Activated CD4-positive, alpha-beta T cell treated with anti-CD3 and anti-CD28 coated beads, Interleukin-2, amount 50 U/mL, for 24 hours (primary cell): ENCODE measurements around the gene SMYD2.

ENCODE experiments used
- DNase-seq, 2 donors: peaks; one replicate each; pipeline ENCODE4 v3.0.0-alpha.2; 2020; ENCODE audit warnings: low read depth in 1 of 2, low spot score in 1 of 2

SMYD2 gene

DNA sequence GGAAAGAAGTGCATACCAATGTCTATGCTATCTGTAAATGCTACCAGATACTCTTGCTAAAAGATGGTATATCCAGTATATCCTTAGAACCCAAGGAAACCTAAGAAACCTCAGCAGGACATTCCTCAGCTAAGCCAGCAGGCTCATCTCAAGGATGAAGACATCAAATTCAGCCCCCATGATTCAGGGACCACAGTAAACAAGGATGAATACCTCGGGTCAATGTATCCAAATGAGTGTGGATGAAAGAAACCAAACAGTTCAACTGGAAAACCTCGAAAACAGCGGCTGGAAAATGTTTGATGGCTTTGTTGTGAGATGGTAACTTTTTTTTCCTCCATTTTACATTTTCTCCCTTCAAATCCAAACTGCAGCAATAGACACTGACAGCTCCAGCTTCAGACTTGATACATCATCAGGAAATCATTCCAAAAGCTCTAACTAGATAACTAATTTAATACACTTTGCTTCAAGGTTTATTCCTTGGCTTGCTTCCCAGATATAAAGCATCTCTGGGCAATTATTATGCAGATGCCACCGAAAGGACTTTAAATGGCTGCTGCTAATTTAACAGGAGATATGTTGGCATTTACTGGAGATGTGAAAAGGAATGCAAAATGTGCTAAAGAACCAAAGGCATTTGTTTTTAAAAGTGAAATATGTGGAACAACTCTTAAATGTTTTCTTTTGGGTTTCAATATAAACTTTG lies 73.6 kb downstream of the SMYD2 start:
- no peak for DNase-seq

DNA sequence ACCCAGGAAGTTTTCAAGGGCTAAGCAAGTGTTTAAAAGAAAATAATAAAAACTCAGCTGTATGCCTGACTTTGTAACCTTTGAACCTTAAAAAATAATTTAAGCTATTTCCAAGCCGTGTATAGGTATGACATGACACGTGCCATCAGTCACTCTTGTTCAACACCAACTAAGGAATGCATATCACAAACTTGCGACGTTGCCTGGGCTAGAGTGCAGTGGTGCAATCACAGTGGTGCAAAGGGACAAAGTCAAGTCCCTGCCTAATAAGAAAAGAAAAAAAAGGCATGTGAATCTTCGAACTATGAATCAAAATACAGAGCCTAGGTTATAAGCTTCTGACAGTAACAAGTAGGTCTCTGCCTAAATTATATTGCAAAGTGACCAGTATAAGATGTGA lies 79.2 kb downstream of the SMYD2 start:
- DNase-seq = no peak

- no peak for DNase-seq
Observed at GRCh38 chr1:214360525-214361164, 79.7 kb downstream of the SMYD2 start.

DNA sequence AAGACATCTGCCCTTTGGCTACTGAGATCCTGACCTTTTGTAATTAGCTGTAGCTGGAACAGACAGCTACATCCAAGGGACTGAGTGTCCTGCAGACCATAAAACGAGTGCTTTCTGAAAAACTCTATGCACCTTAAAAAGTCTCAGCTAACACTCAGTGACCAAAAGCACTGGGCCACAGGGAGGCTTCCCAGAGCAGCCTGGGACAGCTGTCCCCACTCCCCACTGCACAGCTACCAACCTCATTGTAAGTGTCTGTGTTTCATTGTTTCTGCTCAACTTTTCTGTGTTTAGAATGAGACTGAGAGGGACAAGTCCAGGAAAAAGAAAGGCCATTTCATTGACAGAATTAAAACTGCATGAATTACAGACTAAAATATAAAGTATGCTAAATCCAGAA lies 80.7 kb downstream of the SMYD2 start:
- DNase-seq = no peak

- no peak for DNase-seq
Observed at GRCh38 chr1:214362188-214362882, 81.4 kb downstream of the SMYD2 start.

DNA sequence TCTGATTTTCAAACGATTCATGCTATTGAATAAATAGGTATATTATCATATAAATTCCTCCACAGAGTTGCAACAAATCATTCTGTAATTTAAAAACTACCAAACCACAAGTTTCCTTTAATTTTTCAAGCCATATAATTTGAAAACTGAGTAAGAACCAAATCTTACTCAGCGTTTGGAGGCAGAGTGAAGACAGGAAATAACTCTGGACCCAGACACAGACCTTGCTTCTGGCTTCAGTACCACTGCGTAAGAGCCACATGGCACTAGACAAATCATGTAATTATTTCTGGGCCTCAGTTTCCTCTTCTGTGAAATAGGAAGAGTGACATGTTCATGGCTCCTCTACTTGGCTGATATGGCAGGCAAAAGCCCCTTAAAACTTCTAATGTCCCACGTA lies 82.4 kb downstream of the SMYD2 start:
- DNase-seq = no peak

DNA sequence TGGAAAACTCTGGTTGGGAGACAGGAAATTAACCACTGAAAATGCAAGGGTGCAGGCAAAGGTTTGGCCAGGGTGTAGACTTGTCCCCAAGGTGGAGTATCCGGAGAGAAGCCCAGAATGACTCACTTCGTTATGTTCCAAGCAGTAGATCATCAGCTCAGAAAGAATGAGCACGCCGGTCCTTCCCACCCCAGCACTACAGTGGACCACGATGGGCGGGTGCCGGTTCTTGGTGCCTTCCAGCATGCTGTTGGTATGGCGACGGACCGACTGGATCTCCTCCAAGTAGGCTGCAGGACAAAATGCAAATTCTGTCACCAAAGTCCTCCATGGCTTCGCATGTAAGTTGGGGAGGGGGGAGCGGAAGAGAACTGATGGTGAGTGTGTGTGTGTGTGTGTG lies 83.4 kb downstream of the SMYD2 start:
- DNase-seq = no peak

DNA sequence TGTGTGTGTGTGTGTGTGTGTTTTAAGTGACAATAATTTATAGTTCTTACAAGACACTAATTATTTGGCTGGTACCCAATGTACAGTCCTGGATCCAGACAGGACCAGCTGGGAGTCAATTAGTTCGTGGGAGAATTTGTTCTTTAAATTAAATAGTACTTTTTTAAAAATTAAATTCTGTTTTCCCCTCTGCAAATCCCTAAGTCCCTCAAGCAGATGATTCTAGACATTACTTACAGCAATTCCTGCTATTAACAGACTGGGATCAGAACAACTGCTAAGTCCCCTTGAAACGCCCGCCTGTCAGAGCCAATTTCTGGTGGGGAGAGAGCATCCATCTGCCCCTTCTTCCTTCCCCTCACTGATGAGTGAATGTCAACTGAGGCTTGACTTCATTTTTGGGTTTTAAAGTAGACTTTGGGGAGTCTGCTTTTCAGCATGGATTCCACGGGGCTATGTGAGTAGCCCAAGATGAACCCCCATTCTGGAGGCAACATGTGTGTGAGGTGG lies 83.9 kb downstream of the SMYD2 start:
- no peak for DNase-seq

- no peak for DNase-seq
Observed at GRCh38 chr1:214367841-214368240, 86.9 kb downstream of the SMYD2 start.

DNA sequence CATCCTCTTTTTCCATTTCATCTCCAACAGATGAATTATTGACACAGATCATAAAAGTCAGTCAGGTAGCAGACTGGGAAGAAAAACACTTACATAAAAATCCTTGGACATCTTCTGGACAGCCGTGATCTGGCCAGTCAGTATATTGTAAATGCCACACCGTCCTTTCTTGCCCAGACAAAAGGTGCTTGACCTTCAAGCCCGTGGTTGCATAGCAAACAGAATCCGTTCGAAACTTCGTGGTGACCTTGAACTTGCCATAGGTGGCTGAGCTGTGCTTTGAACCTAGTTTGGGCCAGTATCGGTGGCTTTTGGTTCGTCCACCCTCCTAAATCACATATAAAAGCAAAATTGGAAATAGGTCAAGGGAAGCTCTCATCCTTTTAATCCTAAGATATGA lies 88.4 kb downstream of the SMYD2 start:
- DNase-seq = no peak

- no peak for DNase-seq
Observed at GRCh38 chr1:214370615-214371014, 89.7 kb downstream of the SMYD2 start.

GRCh38 chr1:214372092-214372491 lies 91.1 kb downstream of the SMYD2 start:
- DNase-seq = no peak

DNA sequence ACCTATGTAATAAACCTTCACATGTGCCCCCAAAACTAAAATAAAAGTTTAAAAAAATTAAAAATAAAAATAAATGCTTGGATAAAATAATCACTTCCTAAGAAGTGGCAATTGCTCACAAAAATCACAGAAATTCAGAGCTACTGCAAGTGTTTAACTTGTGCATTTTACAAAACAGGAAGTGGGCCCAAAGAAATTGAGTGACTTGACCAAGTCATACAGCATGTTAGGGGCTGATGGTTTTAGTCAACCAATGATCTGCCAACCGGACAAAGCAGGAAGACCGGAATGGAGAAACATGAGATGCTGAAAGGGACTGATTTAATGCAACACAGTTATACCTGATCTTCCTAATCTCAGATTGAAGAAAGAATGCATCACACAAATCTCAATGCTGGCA lies 96.5 kb downstream of the SMYD2 start:
- no peak for DNase-seq

GRCh38 chr1:214377886-214378285 lies 96.9 kb downstream of the SMYD2 start:
- no peak for DNase-seq

- DNase-seq = no peak
Observed at GRCh38 chr1:214378492-214378891, 97.5 kb downstream of the SMYD2 start.

DNA sequence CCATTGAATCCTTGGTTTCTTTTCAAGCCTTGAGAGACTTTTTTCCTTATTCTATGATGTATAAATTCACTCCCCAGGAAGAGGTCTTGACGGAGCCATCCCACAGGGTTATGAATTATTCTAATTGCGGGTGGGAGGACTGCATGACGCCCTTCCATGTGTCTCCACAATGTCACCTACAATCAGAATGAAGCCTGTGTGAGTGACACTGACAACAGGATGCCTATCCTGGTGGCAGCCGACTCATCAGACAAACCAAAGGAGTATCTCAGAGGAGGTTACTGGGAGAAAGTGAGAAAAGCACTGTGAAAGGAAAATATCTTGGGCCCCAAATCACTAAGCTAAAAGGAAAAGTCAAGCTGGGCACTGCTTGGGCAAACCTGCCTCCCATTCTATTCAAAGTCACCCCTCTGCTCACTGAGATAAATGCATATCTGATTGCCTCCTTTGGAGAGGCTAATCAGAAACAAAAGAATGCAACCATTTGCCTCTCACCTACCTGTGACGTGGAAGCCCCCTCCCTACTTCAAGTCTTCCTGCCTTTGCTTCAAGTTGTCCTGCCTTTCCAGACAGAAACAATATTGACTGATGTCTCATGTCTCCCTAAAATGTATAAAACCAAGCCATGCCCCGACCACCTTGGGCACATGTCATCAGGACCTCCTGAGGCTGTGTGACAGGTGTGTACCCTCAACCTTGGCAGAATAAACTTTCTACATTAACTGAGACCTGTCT lies 98.4 kb downstream of the SMYD2 start:
- no peak for DNase-seq

DNA sequence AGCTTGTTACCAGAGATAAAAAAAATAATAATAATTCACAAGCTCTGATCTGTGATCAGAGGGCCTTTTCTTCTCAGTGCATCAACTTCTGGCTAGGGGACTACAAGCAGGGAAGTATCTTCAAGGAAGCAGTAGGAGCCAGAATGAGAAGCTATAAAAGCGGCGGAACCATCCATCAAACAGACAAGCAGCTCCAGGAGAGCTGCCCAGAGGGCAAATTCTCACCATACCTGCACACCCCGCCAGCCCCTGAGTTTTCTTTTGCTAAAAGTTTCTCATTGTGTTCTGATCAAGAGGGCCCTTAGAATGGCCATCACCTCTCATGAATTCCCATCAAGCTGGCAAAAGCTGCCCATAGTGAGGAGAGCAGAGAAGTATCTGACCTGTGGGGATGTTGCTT lies 99.4 kb downstream of the SMYD2 start:
- no peak for DNase-seq

- no peak for DNase-seq
Observed at GRCh38 chr1:214380986-214381695, 100.2 kb downstream of the SMYD2 start.

- no peak for DNase-seq
Observed at GRCh38 chr1:214383381-214384372, 102.7 kb downstream of the SMYD2 start.
